Astrocyte of the cerebellum (primary cell): ENCODE measurements around the gene FAM177B.

Experiments
- DNase-seq: peaks from one replicate; pipeline ENCODE4 v3.0.0-alpha.2; 2011; ENCODE audit warnings: low read depth
- H3K4me3 ChIP-seq: 2 replicates; pipeline ENCODE4 v1.5.1; 2011; ENCODE audit warnings: mild to moderate bottlenecking, low read depth, low read length, moderate library complexity
- in situ Hi-C: cut with HindIII; loops from 2 replicates; pipeline ENCODE4 v1.10.0; 2017; ENCODE audit warnings: low sequenced_read_pairs
- TF ChIP-seq, protein P1 (sequence below): IDR thresholded peaks from 2 replicates; pipeline ENCODE4 v1.5.1; 2012; ENCODE audit warnings: low read length, low read depth, moderate library complexity, mild to moderate bottlenecking; ENCODE audit errors: missing control alignments

The FAM177B gene

GRCh38 chr1:222781251-222781650 is 44.2 kb downstream of the FAM177B start:
- in situ Hi-C loops, result no loop called here
- TF ChIP-seq, protein P1, sequence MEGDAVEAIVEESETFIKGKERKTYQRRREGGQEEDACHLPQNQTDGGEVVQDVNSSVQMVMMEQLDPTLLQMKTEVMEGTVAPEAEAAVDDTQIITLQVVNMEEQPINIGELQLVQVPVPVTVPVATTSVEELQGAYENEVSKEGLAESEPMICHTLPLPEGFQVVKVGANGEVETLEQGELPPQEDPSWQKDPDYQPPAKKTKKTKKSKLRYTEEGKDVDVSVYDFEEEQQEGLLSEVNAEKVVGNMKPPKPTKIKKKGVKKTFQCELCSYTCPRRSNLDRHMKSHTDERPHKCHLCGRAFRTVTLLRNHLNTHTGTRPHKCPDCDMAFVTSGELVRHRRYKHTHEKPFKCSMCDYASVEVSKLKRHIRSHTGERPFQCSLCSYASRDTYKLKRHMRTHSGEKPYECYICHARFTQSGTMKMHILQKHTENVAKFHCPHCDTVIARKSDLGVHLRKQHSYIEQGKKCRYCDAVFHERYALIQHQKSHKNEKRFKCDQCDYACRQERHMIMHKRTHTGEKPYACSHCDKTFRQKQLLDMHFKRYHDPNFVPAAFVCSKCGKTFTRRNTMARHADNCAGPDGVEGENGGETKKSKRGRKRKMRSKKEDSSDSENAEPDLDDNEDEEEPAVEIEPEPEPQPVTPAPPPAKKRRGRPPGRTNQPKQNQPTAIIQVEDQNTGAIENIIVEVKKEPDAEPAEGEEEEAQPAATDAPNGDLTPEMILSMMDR, result no peak
- H3K4me3 ChIP-seq, result no peak overlapping the region
- no peak for DNase-seq

GRCh38 chr1:222783051-222783450 is 46.0 kb downstream of the FAM177B start:
- in situ Hi-C loops, result no loop called here
- no peak overlapping the region for H3K4me3 ChIP-seq
- TF ChIP-seq, protein P1, result no peak
- DNase-seq, result no peak

DNA sequence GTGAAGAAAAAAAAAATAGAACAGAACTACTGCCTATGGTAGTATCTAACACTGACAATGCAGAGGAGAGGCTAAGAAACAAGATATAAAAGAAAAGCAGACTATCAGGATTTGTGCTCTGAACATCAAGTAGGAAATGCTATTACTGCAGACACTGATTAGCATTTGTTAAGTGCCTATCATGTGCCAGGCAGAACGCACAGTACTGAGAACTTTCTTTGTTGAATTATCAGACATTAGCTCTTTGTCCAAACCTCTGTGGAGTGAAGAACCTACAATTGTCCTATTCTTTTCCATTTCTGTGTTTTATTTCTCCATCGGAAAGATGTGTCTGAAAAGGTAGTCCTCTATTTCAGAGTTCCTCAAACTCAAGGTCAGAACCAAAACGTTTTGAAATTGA is 47.4 kb downstream of the FAM177B start:
- no peak overlapping the region for H3K4me3 ChIP-seq
- TF ChIP-seq, protein P1, result no peak
- in situ Hi-C loops, result no loop called here
- no peak for DNase-seq

DNA sequence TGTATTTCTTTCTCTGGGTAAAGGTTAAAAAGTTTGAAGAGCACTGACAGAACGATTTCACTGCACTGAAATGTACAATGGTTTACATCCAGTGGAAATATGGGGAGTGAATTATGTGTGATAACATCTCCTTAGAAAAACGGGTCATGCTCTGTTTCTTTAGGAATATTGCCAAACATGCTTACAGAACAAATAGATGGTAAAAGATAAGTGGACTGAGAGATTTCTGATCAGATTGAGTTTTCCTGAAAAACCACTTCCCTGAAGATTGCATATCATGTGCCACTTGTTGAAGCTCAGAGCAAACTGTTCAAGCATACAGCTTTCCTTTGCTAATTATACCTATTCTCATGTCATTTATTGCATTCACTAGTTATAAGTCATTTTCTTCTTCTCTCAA is 47.9 kb downstream of the FAM177B start:
- TF ChIP-seq, protein P1, result no peak
- H3K4me3 ChIP-seq, result no peak overlapping the region
- in situ Hi-C loops, result no loop called here
- no peak for DNase-seq

- no peak for DNase-seq
- no peak overlapping the region for H3K4me3 ChIP-seq
- TF ChIP-seq, protein P1, result no peak
- in situ Hi-C loops, result no loop called here
Measured at GRCh38 chr1:222785529-222785928, 48.5 kb downstream of the FAM177B start.

DNA sequence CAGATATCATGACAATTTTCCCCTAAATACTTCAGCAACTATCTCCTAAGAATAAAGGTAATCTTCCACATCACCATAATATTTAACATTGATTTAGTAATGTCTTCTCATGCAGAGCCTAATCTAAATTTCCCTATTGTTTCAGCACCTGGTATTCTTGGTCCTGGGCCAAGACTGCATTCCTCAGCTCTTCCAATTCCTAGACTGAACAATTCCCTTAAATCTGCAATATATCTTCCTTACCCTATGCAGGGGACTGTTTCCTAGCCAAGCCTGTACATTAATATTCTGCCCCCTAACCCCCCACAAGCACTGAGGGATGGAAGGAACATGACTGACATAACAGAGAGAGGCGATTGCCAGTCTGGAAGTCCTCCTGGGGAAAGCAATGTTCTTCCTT is 49.1 kb downstream of the FAM177B start:
- TF ChIP-seq, protein P1, result no peak
- in situ Hi-C loops, result no loop called here
- H3K4me3 ChIP-seq, result no peak overlapping the region
- DNase-seq, result no peak

GRCh38 chr1:222787729-222788128 is 50.7 kb downstream of the FAM177B start:
- no peak for DNase-seq
- in situ Hi-C loops, result no loop called here
- H3K4me3 ChIP-seq, result no peak overlapping the region
- TF ChIP-seq, protein P1, result no peak
